Neural cell (in vitro differentiated cells): ENCODE measurements around the gene RIC8B. TPM values are rescaled to one million over a fixed set of nuclear protein-coding genes. Genes with fewer than 3 reads are reported as not detected.

Experiments used
- H2AFZ ChIP-seq: fragments of 200-600, 300-800 bp; sonication (generic), shearing (Covaris generic); 2 replicates; pipeline ENCODE4 v1.6.0; 2014; ENCODE audit warnings: low read depth, mild to moderate bottlenecking, antibody characterized with exemption, low read length, moderate library complexity
- H3F3A ChIP-seq: fragments of 200-600 bp; shearing (Covaris generic); 2 replicates; pipeline ENCODE4 v1.6.1; 2016; ENCODE audit warnings: mild to moderate bottlenecking, moderate library complexity, mixed read lengths, antibody characterized with exemption, low read length; ENCODE audit not compliant: insufficient read depth, poor library complexity, severe bottlenecking
- H3K27ac ChIP-seq: fragments of 200-600, 300-800 bp; sonication (generic), shearing (Covaris generic); 2 replicates; pipeline ENCODE4 v1.5.1; 2014; ENCODE audit warnings: mild to moderate bottlenecking, low read length, moderate library complexity
- H3K27me3 ChIP-seq: fragments of 300-800, 200-600 bp; sonication (generic), shearing (Covaris generic); 2 replicates; pipeline ENCODE4 v1.6.0; 2014; ENCODE audit warnings: mild to moderate bottlenecking, low read depth, low read length, moderate library complexity; ENCODE audit not compliant: insufficient read depth
- H3K36me3 ChIP-seq: fragments of 300-800, 200-600 bp; sonication (generic), shearing (Covaris generic); 2 replicates; pipeline ENCODE4 v1.5.1; 2014; ENCODE audit warnings: mild to moderate bottlenecking, antibody characterized with exemption, low read length, moderate library complexity; ENCODE audit not compliant: insufficient read depth
- H3K4me2 ChIP-seq: fragments of 300-800, 200-600 bp; sonication (generic), shearing (Covaris generic); 2 replicates; pipeline ENCODE4 v1.6.0; 2014; ENCODE audit warnings: mild to moderate bottlenecking, low read length
- H3K4me3 ChIP-seq: fragments of 300-800, 200-600 bp; sonication (generic), shearing (Covaris generic); 2 replicates; pipeline ENCODE4 v1.5.1; 2014; ENCODE audit warnings: mild to moderate bottlenecking, low read length, moderate library complexity
- H3K79me2 ChIP-seq: fragments of 200-600 bp; shearing (Covaris generic); replicated peaks from 2 replicates; pipeline ENCODE4 v1.6.0; 2014; ENCODE audit warnings: mild to moderate bottlenecking, low read length, moderate library complexity; ENCODE audit not compliant: insufficient read depth
- H3K9ac ChIP-seq: fragments of 300-800, 200-600 bp; sonication (generic), shearing (Covaris generic); 2 replicates; pipeline ENCODE4 v1.6.1; 2016; ENCODE audit warnings: mild to moderate bottlenecking, low read length, mixed read lengths
- H3K9me2 ChIP-seq: fragments of 200-600 bp; shearing (Covaris generic); 2 replicates; pipeline ENCODE4 v1.6.1; 2016; ENCODE audit warnings: mild to moderate bottlenecking, low read length, mixed read lengths; ENCODE audit not compliant: insufficient read depth
- H3K9me3 ChIP-seq: fragments of 200-600, 300-800 bp; sonication (generic), shearing (Covaris generic); 2 replicates; pipeline ENCODE4 v1.6.1; 2016; ENCODE audit warnings: mild to moderate bottlenecking, mixed run types, low read length, moderate library complexity, mixed read lengths
- H4K20me1 ChIP-seq: fragments of 200-600 bp; shearing (Covaris generic); 2 replicates; pipeline ENCODE4 v1.6.1; 2016; ENCODE audit warnings: mild to moderate bottlenecking, mixed run types; ENCODE audit not compliant: insufficient read depth
- EP300 ChIP-seq: fragments of 450-650 bp; conservative IDR thresholded peaks from 2 replicates; pipeline ENCODE4 v1.6.1; 2014; ENCODE audit warnings: antibody characterized with exemption, mild to moderate bottlenecking, moderate library complexity; ENCODE audit not compliant: poor library complexity, severe bottlenecking
- EZH2 ChIP-seq: fragments of 200-600, 300-800 bp; shearing (Covaris generic), sonication (generic); IDR thresholded peaks from 2 replicates; pipeline ENCODE4 v1.6.1; 2014; ENCODE audit warnings: antibody characterized with exemption, low read length, borderline replicate concordance, mild to moderate bottlenecking; ENCODE audit not compliant: insufficient read depth, poor library complexity, severe bottlenecking
- MXI1 ChIP-seq: fragments of 450-650 bp; conservative IDR thresholded peaks from 2 replicates; pipeline ENCODE4 v1.6.1; 2014; ENCODE audit warnings: antibody characterized with exemption, mild to moderate bottlenecking; ENCODE audit not compliant: poor library complexity, severe bottlenecking
- POLR2AphosphoS5 ChIP-seq: IDR thresholded peaks from 2 replicates; pipeline ENCODE4 v1.6.1; 2012
- RAD21 ChIP-seq: fragments of 450-650 bp; conservative IDR thresholded peaks from 2 replicates; pipeline ENCODE4 v1.6.1; 2014; ENCODE audit warnings: antibody characterized with exemption, mild to moderate bottlenecking, moderate library complexity
- SMC3 ChIP-seq: fragments of 450-650 bp; conservative IDR thresholded peaks from 2 replicates; pipeline ENCODE4 v1.6.1; 2014; ENCODE audit warnings: antibody characterized with exemption, mild to moderate bottlenecking, moderate library complexity; ENCODE audit not compliant: poor library complexity
- TAF1 ChIP-seq: IDR thresholded peaks from 2 replicates; pipeline ENCODE4 v1.6.1; 2012; ENCODE audit warnings: low read depth
- polyA plus RNA-seq: library from polyadenylated mRNA; depleted of rRNA; stranded (reverse); fragments of >200 nt; gene quantifications from 2 replicates; pipeline ENCODE4 v1.2.3, GENCODE V29; 2014
- TF ChIP-seq, protein P1 (sequence below): IDR thresholded peaks from 2 replicates; pipeline ENCODE4 v1.6.1; 2012; ENCODE audit warnings: borderline replicate concordance
- TF ChIP-seq, protein P2 (sequence below): fragments of 450-650 bp; IDR thresholded peaks from 2 replicates; pipeline ENCODE4 v1.5.1; 2014; ENCODE audit warnings: antibody characterized with exemption, mild to moderate bottlenecking, moderate library complexity; ENCODE audit not compliant: poor library complexity, severe bottlenecking

RIC8B gene
- polyA plus RNA-seq, 1 donor from 2014 or later, result 30.0 TPM

DNA sequence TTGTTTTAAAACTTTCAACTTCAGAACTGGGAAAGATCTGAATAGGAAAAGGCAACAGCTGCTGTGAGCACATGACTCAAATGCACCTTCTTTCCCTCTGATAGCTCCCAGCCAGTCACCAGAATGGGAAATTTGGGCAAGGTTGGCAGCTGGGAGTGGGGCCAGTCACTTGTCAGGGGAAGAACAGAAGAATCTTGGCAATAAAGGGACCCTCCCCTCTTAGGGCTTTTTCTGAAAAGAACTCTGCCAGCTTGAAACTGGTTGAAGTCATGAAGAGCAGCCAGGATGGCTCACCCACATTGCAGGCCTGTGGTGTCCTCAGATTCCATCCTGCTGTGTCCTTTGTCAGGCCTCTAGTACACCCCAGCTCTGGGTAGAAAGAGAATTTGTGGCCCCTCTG is 10.3 kb upstream of the RIC8B start:
- Histone ChIP-seq H2AFZ (no peak overlapping the region), H3K4me2 (no peak overlapping the region), H3K9me2 (no peaks in the 10 kb centered on the region), H3F3A (no peaks in the 10 kb centered on the region), H3K79me2 (no peaks in the 10 kb centered on the region), H3K36me3 (no peaks in the 10 kb centered on the region), H3K9ac (no peak overlapping the region), H3K4me3 (no peak overlapping the region), H3K27ac (no peak overlapping the region), H4K20me1 (no peaks in the 10 kb centered on the region), H3K27me3 (no peaks in the 10 kb centered on the region), H3K9me3 (no peaks in the 10 kb centered on the region)
- TF ChIP-seq TAF1 (no peak), SMC3 (no peak)
- TF ChIP-seq, protein P1, sequence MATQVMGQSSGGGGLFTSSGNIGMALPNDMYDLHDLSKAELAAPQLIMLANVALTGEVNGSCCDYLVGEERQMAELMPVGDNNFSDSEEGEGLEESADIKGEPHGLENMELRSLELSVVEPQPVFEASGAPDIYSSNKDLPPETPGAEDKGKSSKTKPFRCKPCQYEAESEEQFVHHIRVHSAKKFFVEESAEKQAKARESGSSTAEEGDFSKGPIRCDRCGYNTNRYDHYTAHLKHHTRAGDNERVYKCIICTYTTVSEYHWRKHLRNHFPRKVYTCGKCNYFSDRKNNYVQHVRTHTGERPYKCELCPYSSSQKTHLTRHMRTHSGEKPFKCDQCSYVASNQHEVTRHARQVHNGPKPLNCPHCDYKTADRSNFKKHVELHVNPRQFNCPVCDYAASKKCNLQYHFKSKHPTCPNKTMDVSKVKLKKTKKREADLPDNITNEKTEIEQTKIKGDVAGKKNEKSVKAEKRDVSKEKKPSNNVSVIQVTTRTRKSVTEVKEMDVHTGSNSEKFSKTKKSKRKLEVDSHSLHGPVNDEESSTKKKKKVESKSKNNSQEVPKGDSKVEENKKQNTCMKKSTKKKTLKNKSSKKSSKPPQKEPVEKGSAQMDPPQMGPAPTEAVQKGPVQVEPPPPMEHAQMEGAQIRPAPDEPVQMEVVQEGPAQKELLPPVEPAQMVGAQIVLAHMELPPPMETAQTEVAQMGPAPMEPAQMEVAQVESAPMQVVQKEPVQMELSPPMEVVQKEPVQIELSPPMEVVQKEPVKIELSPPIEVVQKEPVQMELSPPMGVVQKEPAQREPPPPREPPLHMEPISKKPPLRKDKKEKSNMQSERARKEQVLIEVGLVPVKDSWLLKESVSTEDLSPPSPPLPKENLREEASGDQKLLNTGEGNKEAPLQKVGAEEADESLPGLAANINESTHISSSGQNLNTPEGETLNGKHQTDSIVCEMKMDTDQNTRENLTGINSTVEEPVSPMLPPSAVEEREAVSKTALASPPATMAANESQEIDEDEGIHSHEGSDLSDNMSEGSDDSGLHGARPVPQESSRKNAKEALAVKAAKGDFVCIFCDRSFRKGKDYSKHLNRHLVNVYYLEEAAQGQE, result no peak

DNA sequence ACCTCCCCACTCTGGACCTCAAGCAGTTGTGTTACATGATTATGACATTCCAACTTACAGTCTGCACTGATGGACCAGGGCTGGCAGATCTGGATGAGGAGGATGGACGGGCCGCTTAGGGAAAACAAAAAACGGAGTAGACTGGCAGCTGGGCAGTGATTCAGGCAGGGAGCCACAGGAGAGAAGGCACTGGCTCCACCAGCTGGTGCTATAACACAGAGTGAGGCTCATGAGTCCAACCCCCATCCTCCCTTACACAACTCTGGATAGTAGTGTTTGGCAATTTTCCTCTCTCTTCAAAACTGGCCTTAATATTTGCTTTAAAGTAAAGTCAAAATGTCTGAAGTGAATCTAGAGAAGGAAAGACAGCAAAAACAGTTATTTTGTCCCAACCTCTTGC is 9.7 kb upstream of the RIC8B start:
- TF ChIP-seq MXI1 (no peak), EZH2 (no peak), POLR2AphosphoS5 (no peak), TAF1 (no peak), RAD21 (no peak), EP300 (no peak), SMC3 (no peak)
- TF ChIP-seq, protein P2, sequence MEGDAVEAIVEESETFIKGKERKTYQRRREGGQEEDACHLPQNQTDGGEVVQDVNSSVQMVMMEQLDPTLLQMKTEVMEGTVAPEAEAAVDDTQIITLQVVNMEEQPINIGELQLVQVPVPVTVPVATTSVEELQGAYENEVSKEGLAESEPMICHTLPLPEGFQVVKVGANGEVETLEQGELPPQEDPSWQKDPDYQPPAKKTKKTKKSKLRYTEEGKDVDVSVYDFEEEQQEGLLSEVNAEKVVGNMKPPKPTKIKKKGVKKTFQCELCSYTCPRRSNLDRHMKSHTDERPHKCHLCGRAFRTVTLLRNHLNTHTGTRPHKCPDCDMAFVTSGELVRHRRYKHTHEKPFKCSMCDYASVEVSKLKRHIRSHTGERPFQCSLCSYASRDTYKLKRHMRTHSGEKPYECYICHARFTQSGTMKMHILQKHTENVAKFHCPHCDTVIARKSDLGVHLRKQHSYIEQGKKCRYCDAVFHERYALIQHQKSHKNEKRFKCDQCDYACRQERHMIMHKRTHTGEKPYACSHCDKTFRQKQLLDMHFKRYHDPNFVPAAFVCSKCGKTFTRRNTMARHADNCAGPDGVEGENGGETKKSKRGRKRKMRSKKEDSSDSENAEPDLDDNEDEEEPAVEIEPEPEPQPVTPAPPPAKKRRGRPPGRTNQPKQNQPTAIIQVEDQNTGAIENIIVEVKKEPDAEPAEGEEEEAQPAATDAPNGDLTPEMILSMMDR, result no peak
- TF ChIP-seq, protein P1, result no peak
- no peak overlapping the region for H2AFZ ChIP-seq
- H3K27ac ChIP-seq, result no peak overlapping the region
- no peak overlapping the region for H3K4me2 ChIP-seq
- H3K36me3 ChIP-seq, result no peaks in the 10 kb centered on the region
- no peak overlapping the region for H3K4me3 ChIP-seq
- H3K27me3 ChIP-seq, result no peaks in the 10 kb centered on the region
- no peak overlapping the region for H3K9ac ChIP-seq
- H3K79me2 ChIP-seq, result no peaks in the 10 kb centered on the region
- no peaks in the 10 kb centered on the region for H3F3A ChIP-seq
- H3K9me2 ChIP-seq, result no peaks in the 10 kb centered on the region
- no peaks in the 10 kb centered on the region for H3K9me3 ChIP-seq
- H4K20me1 ChIP-seq, result no peaks in the 10 kb centered on the region
